HCT116 (cell line): Measurements from ENCODE around the gene ARMC6. TPM values are rescaled to one million over a fixed set of nuclear protein-coding genes. Genes with fewer than 3 reads are reported as not detected.

Source experiments
- ATAC-seq: fragments of 200-7000 bp; cut with Tn5 transposase; 2 replicates; pipeline ENCODE4 v1.9.1; 2020; ENCODE audit warnings: mild to moderate bottlenecking, moderate library complexity
- BruUV-seq: library from RNA; stranded (reverse); fragments of 400-500 nt; replicated peaks from 2 replicates; lab custom pipeline; 2021; lab: Mats Ljungman, UMichigan
- CTCF ChIA-PET: fragments of 300-600 bp; sonication (Branson Sonifier 250); formaldehyde crosslinking; loops from one replicate; lab custom pipeline; 2021; ENCODE audit warnings: antibody characterized with exemption; lab: Charles Lee
- POLR2A ChIA-PET: fragments of 300-600, 350-600 bp; sonication (Branson Sonifier 250); formaldehyde crosslinking; loops from one replicate; lab custom pipeline; 2021; ENCODE audit warnings: antibody characterized with exemption; lab: Charles Lee
- RAD21 ChIA-PET, 2 experiments: fragments of 300-600 bp; sonication (Branson Sonifier 250); formaldehyde crosslinking; loops; one replicate each; lab custom pipeline; 2023; ENCODE audit warnings: low total read pairs in 2 of 2; ENCODE audit not compliant: uncharacterized antibody in 2 of 2, unreplicated experiment in 2 of 2, low non-redundant PET in 1 of 2; lab: Charles Lee
- DNase-seq: peaks from one replicate; pipeline ENCODE4 v3.0.0-alpha.2; 2010; ENCODE audit warnings: low read depth, low spot score
- H2AFZ ChIP-seq: fragments of 200-600 bp; shearing (Covaris generic), sonication (generic); 2 replicates; pipeline ENCODE4 v1.6.1; 2017; ENCODE audit warnings: low read depth, mixed run types, mixed read lengths, antibody characterized with exemption, low read length; ENCODE audit not compliant: poor library complexity, severe bottlenecking
- H3K27ac ChIP-seq: 2 replicates; pipeline ENCODE4 v1.5.1; 2012; ENCODE audit warnings: low read depth, low read length
- H3K27me3 ChIP-seq: fragments of 200-600 bp; sonication (generic); 2 replicates; pipeline ENCODE4 v1.6.1; 2016; ENCODE audit warnings: mixed run types, low read length, mixed read lengths; ENCODE audit not compliant: insufficient read depth
- H3K36me3 ChIP-seq, 2 experiments: fragments of 200-500 bp in 1 of 2; fragments of 200-600 bp in 1 of 2; sonication (Bioruptor generic) in 1 of 2; sonication (generic) in 1 of 2; 2 replicates each; pipeline versions ENCODE4 v1.5.1 to v1.6.1; 2014 to 2016; ENCODE audit warnings: low read length in 2 of 2, inconsistent platforms in 1 of 2, mixed read lengths in 1 of 2, mixed run types in 1 of 2; ENCODE audit not compliant: insufficient read depth in 2 of 2, control insufficient read depth in 1 of 2
- H3K4me1 ChIP-seq, 2 experiments: fragments of 200-600 bp in 1 of 2; sonication (generic) in 1 of 2; 2 replicates each; pipeline versions ENCODE4 v1.5.1 to v1.6.1; 2012 to 2017; ENCODE audit warnings: low read length in 2 of 2, inconsistent platforms in 1 of 2, mild to moderate bottlenecking in 1 of 2, mixed read lengths in 1 of 2, mixed run types in 1 of 2, moderate library complexity in 1 of 2; ENCODE audit not compliant: insufficient read depth in 2 of 2, control insufficient read depth in 1 of 2
- H3K4me2 ChIP-seq: fragments of 200-600 bp; sonication (generic); 2 replicates; pipeline ENCODE4 v1.6.1; 2017; ENCODE audit warnings: mixed run types, low read length, mixed read lengths
- H3K4me3 ChIP-seq, 2 experiments: fragments of 200-600 bp in 1 of 2; sonication (generic) in 1 of 2; replicated peaks in 1 of 2; 2 replicates each; pipeline ENCODE4 v1.5.1; 2011 to 2016; ENCODE audit warnings: low read length in 2 of 2, control low read depth in 1 of 2, low read depth in 1 of 2, mild to moderate bottlenecking in 1 of 2, mixed read lengths in 1 of 2, mixed run types in 1 of 2
- H3K79me2 ChIP-seq: fragments of 200-600 bp; sonication (generic); 2 replicates; pipeline ENCODE4 v1.6.1; 2017; ENCODE audit warnings: mild to moderate bottlenecking, mixed run types, low read length, moderate library complexity, mixed read lengths; ENCODE audit not compliant: insufficient read depth
- H3K9ac ChIP-seq: fragments of 200-600 bp; sonication (generic); 2 replicates; pipeline ENCODE4 v1.6.1; 2016; ENCODE audit warnings: low read length, mixed read lengths
- H3K9me2 ChIP-seq: fragments of 200-600 bp; sonication (generic), shearing (Covaris generic); 2 replicates; pipeline ENCODE4 v1.6.1; 2017; ENCODE audit warnings: mixed run types, mild to moderate bottlenecking, moderate library complexity; ENCODE audit not compliant: insufficient read depth
- H3K9me3 ChIP-seq, 2 experiments: fragments of 200-500 bp in 1 of 2; fragments of 200-600 bp in 1 of 2; sonication (Bioruptor generic) in 1 of 2; sonication (generic) in 1 of 2; 2 replicates each; pipeline ENCODE4 v1.6.1; 2014 to 2017; ENCODE audit warnings: low read length in 2 of 2, mixed read lengths in 2 of 2, inconsistent platforms in 1 of 2, low read depth in 1 of 2, mild to moderate bottlenecking in 1 of 2, mixed run types in 1 of 2, moderate library complexity in 1 of 2; ENCODE audit not compliant: control insufficient read depth in 1 of 2, insufficient read depth in 1 of 2
- H4K20me1 ChIP-seq: fragments of 200-600 bp; sonication (generic), shearing (Covaris generic); 2 replicates; pipeline ENCODE4 v1.6.1; 2017; ENCODE audit warnings: mixed run types, mild to moderate bottlenecking, moderate library complexity; ENCODE audit not compliant: insufficient read depth
- CBX3 ChIP-seq: IDR thresholded peaks from 2 replicates; pipeline ENCODE4 v1.6.1; 2012; ENCODE audit warnings: low read depth
- CEBPB ChIP-seq: IDR thresholded peaks from 2 replicates; pipeline ENCODE4 v1.6.1; 2012; ENCODE audit warnings: low read depth
- CTCF ChIP-seq, 3 experiments: fragments of 200-600 bp in 1 of 3; sonication (generic) in 1 of 3; IDR thresholded peaks in 2 of 3; conservative IDR thresholded peaks in 1 of 3; 2 replicates each; pipeline ENCODE4 v1.5.1; 2012 to 2017; ENCODE audit warnings: low read depth in 2 of 3, low read length in 2 of 3, antibody characterized with exemption in 1 of 3, borderline replicate concordance in 1 of 3, control low read depth in 1 of 3, mild to moderate bottlenecking in 1 of 3, mixed read lengths in 1 of 3, mixed run types in 1 of 3, moderate library complexity in 1 of 3; ENCODE audit not compliant: insufficient read depth in 1 of 3
- EGR1 ChIP-seq: IDR thresholded peaks from 2 replicates; pipeline ENCODE4 v1.6.1; 2012; ENCODE audit warnings: low read depth
- EZH2 ChIP-seq: fragments of 200-600 bp; sonication (generic); IDR thresholded peaks from 2 replicates; pipeline ENCODE4 v1.6.1; 2017; ENCODE audit warnings: antibody characterized with exemption, mixed run types
- EZH2phosphoT487 ChIP-seq: fragments of 200-600 bp; IDR thresholded peaks from 2 replicates; pipeline ENCODE4 v1.6.1; 2018; ENCODE audit warnings: antibody characterized with exemption, borderline replicate concordance
- FOSL1 ChIP-seq: IDR thresholded peaks from 2 replicates; pipeline ENCODE4 v1.6.1; 2012; ENCODE audit warnings: low read depth
- POLR2A ChIP-seq: IDR thresholded peaks from 2 replicates; pipeline ENCODE4 v1.7.0; 2011; ENCODE audit warnings: borderline replicate concordance; ENCODE audit not compliant: insufficient read depth, insufficient read length; ENCODE audit errors: extremely low read depth
- RAD21 ChIP-seq: IDR thresholded peaks from 2 replicates; pipeline ENCODE4 v1.6.1; 2012; ENCODE audit warnings: low read depth, mild to moderate bottlenecking
- REST ChIP-seq: IDR thresholded peaks from 2 replicates; pipeline ENCODE4 v1.6.1; 2012; ENCODE audit warnings: low read depth
- SIN3A ChIP-seq: IDR thresholded peaks from 2 replicates; pipeline ENCODE4 v1.6.1; 2012; ENCODE audit warnings: low read depth
- SRF ChIP-seq: IDR thresholded peaks from 2 replicates; pipeline ENCODE4 v1.6.1; 2012; ENCODE audit warnings: low read depth
- TCF7L2 ChIP-seq: IDR thresholded peaks from 2 replicates; pipeline ENCODE4 v1.7.0; 2011; ENCODE audit warnings: borderline replicate concordance, inconsistent platforms; ENCODE audit not compliant: insufficient read depth, insufficient read length; ENCODE audit errors: extremely low read depth
- YY1 ChIP-seq: IDR thresholded peaks from 2 replicates; pipeline ENCODE4 v1.6.1; 2011; ENCODE audit warnings: low read length, low read depth, moderate library complexity, mild to moderate bottlenecking; ENCODE audit not compliant: insufficient replicate concordance; ENCODE audit errors: extremely low read depth
- ZFX ChIP-seq: fragments of 450-650 bp; IDR thresholded peaks from 2 replicates; pipeline ENCODE4 v1.6.1; 2017
- ZNF274 ChIP-seq: fragments of 200-500 bp; sonication (Bioruptor generic); IDR thresholded peaks from 2 replicates; pipeline ENCODE4 v1.6.1; 2014; ENCODE audit warnings: mild to moderate bottlenecking, low read depth, low read length, inconsistent platforms
- intact Hi-C: fragments of 100-400 bp; cut with micrococcal nuclease; formaldehyde crosslinking; loops from 2 replicates; pipeline ENCODE4 v1.10.0; 2022
- total RNA-seq: library from RNA; stranded (reverse); gene quantifications from one replicate; pipeline ENCODE4 v1.2.1, GENCODE V29; 2021; ENCODE audit not compliant: unreplicated experiment

The ARMC6 gene
- total RNA-seq, 1 experiment from 2014 or later, result 34.7 TPM

GRCh38 chr19:19075126-19075525 is 41.7 kb downstream of the ARMC6 start:
- RAD21 ChIA-PET, result no interaction called here
- intact Hi-C loops, result no loop called here
- H3K36me3 ChIP-seq, result no peaks in the 10 kb centered on the region
- H3K9me3 ChIP-seq, result no peaks in the 10 kb centered on the region
- POLR2A ChIA-PET, result no interaction called here
- no peak overlapping the region for H3K27ac ChIP-seq
- no peaks in the 10 kb centered on the region for H3K27me3 ChIP-seq
- ATAC-seq, result no peak
- H3K9me2 ChIP-seq, result no peaks in the 10 kb centered on the region
- H4K20me1 ChIP-seq, result no peaks in the 10 kb centered on the region
- no peak overlapping the region for H3K4me2 ChIP-seq
- no peak overlapping the region for H3K9ac ChIP-seq
- TF ChIP-seq EGR1 (no peak), EZH2phosphoT487 (no peak), SRF (no peak), CEBPB (no peak), YY1 (no peak), TCF7L2 (no peak), FOSL1 (no peak), CBX3 (no peak), ZNF274 (no peak), EZH2 (no peak), RAD21 (no peak)
- TF ChIP-seq, all 23 proteins: peak for 0
- DNase-seq, result no peak
- H3K4me3 ChIP-seq, result no peak overlapping the region
- H3K79me2 ChIP-seq, result no peaks in the 10 kb centered on the region
- no TSS peak for BruUV-seq
- H3K4me1 ChIP-seq, result no peaks in the 10 kb centered on the region
- no peak overlapping the region for H2AFZ ChIP-seq
- CTCF ChIA-PET, result no interaction called here

GRCh38 chr19:19076476-19076875 is 43.1 kb downstream of the ARMC6 start:
- ChIA-PET RAD21 (no interaction called here), POLR2A (no interaction called here), CTCF (no interaction called here)
- ATAC-seq (no peak), DNase-seq (no peak)
- H2AFZ ChIP-seq, result no peak overlapping the region
- H3K27me3 ChIP-seq, result no peaks in the 10 kb centered on the region
- no peaks in the 10 kb centered on the region for H3K4me1 ChIP-seq
- H3K4me2 ChIP-seq, result no peak overlapping the region
- no peaks in the 10 kb centered on the region for H4K20me1 ChIP-seq
- H3K9me3 ChIP-seq, result no peaks in the 10 kb centered on the region
- no peak for TF ChIP-seq EZH2phosphoT487
- TF ChIP-seq TCF7L2, result no peak
- TF ChIP-seq ZFX, result no peak
- no peak for TF ChIP-seq POLR2A
- TF ChIP-seq EZH2, result no peak
- no peak for TF ChIP-seq SIN3A
- no peak for TF ChIP-seq CBX3
- TF ChIP-seq REST, result no peak
- no peak for TF ChIP-seq CTCF (IDR thresholded peaks at IDR 0.05 in 2 of 3, conservative IDR thresholded peaks at IDR 0.05 in 1 of 3; ENCODE audit: borderline replicate concordance in 1 of 3, insufficient read depth in 1 of 3, low read depth in 2 of 3, low read length in 2 of 3)
- H3K9ac ChIP-seq, result no peak overlapping the region
- intact Hi-C loops, result no loop called here
- H3K4me3 ChIP-seq, result no peak overlapping the region
- no peak overlapping the region for H3K27ac ChIP-seq
- no peaks in the 10 kb centered on the region for H3K36me3 ChIP-seq
- no TSS peak for BruUV-seq
- no peaks in the 10 kb centered on the region for H3K9me2 ChIP-seq
- H3K79me2 ChIP-seq, result no peaks in the 10 kb centered on the region
